Liver (tissue), 9 donors: ENCODE data around the gene TBX2. TPM values are rescaled to one million over a fixed set of nuclear protein-coding genes. Genes with fewer than 3 reads are reported as not detected.

Source experiments
- DNase-seq: peaks from one replicate; pipeline ENCODE4 v3.0.0-alpha.2; 2017; ENCODE audit warnings: low spot score
- H3K27ac ChIP-seq, 2 donors: one replicate each; pipeline ENCODE4 v1.7.0; 2013; ENCODE audit warnings: inconsistent platforms in 2 of 2, low read length in 2 of 2, control low read depth in 1 of 2, low read depth in 1 of 2, mild to moderate bottlenecking in 1 of 2
- H3K27me3 ChIP-seq, 4 donors: one replicate each; pipeline versions ENCODE4 v1.6.1 to v1.7.0; 2013; ENCODE audit warnings: low read length in 3 of 4, inconsistent platforms in 1 of 4, mild to moderate bottlenecking in 1 of 4, moderate library complexity in 1 of 4; ENCODE audit not compliant: control insufficient read depth in 4 of 4, insufficient read depth in 4 of 4
- H3K36me3 ChIP-seq, 4 donors: one replicate each; pipeline versions ENCODE4 v1.6.1 to v1.7.0; 2013; ENCODE audit warnings: low read length in 3 of 4, mild to moderate bottlenecking in 3 of 4, low read depth in 1 of 4, moderate library complexity in 1 of 4; ENCODE audit not compliant: control insufficient read depth in 4 of 4, insufficient read depth in 3 of 4
- H3K4me1 ChIP-seq, 4 donors: one replicate each; pipeline versions ENCODE4 v1.6.1 to v1.7.0; 2013; ENCODE audit warnings: low read length in 3 of 4, mild to moderate bottlenecking in 3 of 4, moderate library complexity in 1 of 4; ENCODE audit not compliant: control insufficient read depth in 4 of 4, insufficient read depth in 4 of 4
- H3K4me3 ChIP-seq, 3 donors: one replicate each; pipeline versions ENCODE4 v1.6.1 to v1.7.0; 2013; ENCODE audit warnings: low read length in 3 of 3, control low read depth in 1 of 3, low read depth in 1 of 3, mild to moderate bottlenecking in 1 of 3
- H3K9ac ChIP-seq, 2 donors: one replicate each; pipeline ENCODE4 v1.7.0; 2013; ENCODE audit warnings: low read length in 2 of 2, mild to moderate bottlenecking in 2 of 2, moderate library complexity in 2 of 2, control low read depth in 1 of 2, low read depth in 1 of 2
- H3K9me3 ChIP-seq, 4 donors: one replicate each; pipeline versions ENCODE4 v1.6.1 to v1.7.0; 2013; ENCODE audit warnings: low read length in 3 of 4; ENCODE audit not compliant: control insufficient read depth in 4 of 4
- EGR1 ChIP-seq, 2 donors: IDR thresholded peaks; 2 replicates each; pipeline ENCODE4 v1.6.1; 2016 to 2018; ENCODE audit warnings: antibody characterized with exemption in 2 of 2, low read depth in 2 of 2
- FOXA1 ChIP-seq: IDR thresholded peaks from 2 replicates; pipeline ENCODE4 v1.6.1; 2016; ENCODE audit warnings: antibody characterized with exemption
- FOXA2 ChIP-seq: IDR thresholded peaks from 2 replicates; pipeline ENCODE4 v1.6.1; 2016; ENCODE audit warnings: antibody characterized with exemption
- GABPA ChIP-seq, 2 donors: IDR thresholded peaks in 1 of 2; conservative IDR thresholded peaks in 1 of 2; 2 replicates each; pipeline ENCODE4 v1.6.1; 2016; ENCODE audit warnings: antibody characterized with exemption in 2 of 2, mild to moderate bottlenecking in 1 of 2, moderate library complexity in 1 of 2
- HNF4A ChIP-seq, 2 donors: conservative IDR thresholded peaks; 2 replicates each; pipeline ENCODE4 v1.6.1; 2016; ENCODE audit warnings: antibody characterized with exemption in 2 of 2, mild to moderate bottlenecking in 2 of 2
- HNF4G ChIP-seq: IDR thresholded peaks from 2 replicates; pipeline ENCODE4 v1.6.1; 2016; ENCODE audit warnings: antibody characterized with exemption
- JUND ChIP-seq, 2 donors: IDR thresholded peaks; 2 replicates each; pipeline ENCODE4 v1.6.1; 2016; ENCODE audit warnings: antibody characterized with exemption in 2 of 2
- NR2F2 ChIP-seq: IDR thresholded peaks from 2 replicates; pipeline ENCODE4 v1.6.1; 2016; ENCODE audit warnings: antibody characterized with exemption
- RAD21 ChIP-seq, 2 donors: IDR thresholded peaks; 2 replicates each; pipeline ENCODE4 v1.6.1; 2016; ENCODE audit warnings: antibody characterized with exemption in 2 of 2, mild to moderate bottlenecking in 2 of 2
- RXRA ChIP-seq, 2 donors: IDR thresholded peaks; 2 replicates each; pipeline ENCODE4 v1.6.1; 2017 to 2018; ENCODE audit warnings: antibody characterized with exemption in 2 of 2, mild to moderate bottlenecking in 1 of 2
- SP1 ChIP-seq: IDR thresholded peaks from 2 replicates; pipeline ENCODE4 v1.6.1; 2018; ENCODE audit warnings: antibody characterized with exemption, mild to moderate bottlenecking
- TAF1 ChIP-seq: conservative IDR thresholded peaks from 2 replicates; pipeline ENCODE4 v1.6.1; 2016; ENCODE audit warnings: antibody characterized with exemption, mild to moderate bottlenecking
- YY1 ChIP-seq: IDR thresholded peaks from 2 replicates; pipeline ENCODE4 v1.6.1; 2016; ENCODE audit warnings: antibody characterized with exemption, mild to moderate bottlenecking
- WGBS: extraction: QIAGEN DNeasy Blood & Tissue Kit; methylation state at CpG from one replicate; pipeline ENCODE4 v1.1.7; 2013; 5-methylcytosine and 5-hydroxymethylcytosine counted together
- polyA plus RNA-seq, 2 donors: library from polyadenylated mRNA; stranded (reverse) in 1 of 2; unstranded in 1 of 2; fragments of 200-250 nt in 1 of 2; fragments of >200 nt in 1 of 2; fragmentation: Nextera tagmentation in 1 of 2; extraction: Ambion mirVana in 1 of 2; gene quantifications; one replicate each; pipeline versions ENCODE4 v1.2.1 to v1.2.3, GENCODE V29; 2013 to 2015
- total RNA-seq, 2 donors: library from RNA; depleted of rRNA; stranded (reverse); fragments of >200 nt; gene quantifications; one replicate each; pipeline ENCODE4 v1.2.3, GENCODE V29; 2014
- TF ChIP-seq, protein P1 (sequence below): IDR thresholded peaks from 2 replicates; pipeline ENCODE4 v1.6.1; 2016; ENCODE audit warnings: antibody characterized with exemption
- TF ChIP-seq, protein P2 (sequence below): fragments of 150-350 bp; IDR thresholded peaks from 2 replicates; pipeline ENCODE4 v1.5.1; 2017; ENCODE audit warnings: improper control_type of control experiment, low read depth, low read length; ENCODE audit not compliant: missing input control
- TF ChIP-seq, protein P3 (sequence below): IDR thresholded peaks from 2 replicates; pipeline ENCODE4 v1.6.1; 2016; ENCODE audit warnings: antibody characterized with exemption
- TF ChIP-seq, protein P4 (sequence below): IDR thresholded peaks from 2 replicates; pipeline ENCODE4 v1.6.1; 2016; ENCODE audit warnings: antibody characterized with exemption
- TF ChIP-seq, protein P5 (sequence below): IDR thresholded peaks from 2 replicates; pipeline ENCODE4 v1.6.1; 2016; ENCODE audit warnings: antibody characterized with exemption, mild to moderate bottlenecking
- donor health status: healthy.
- donor health status: healthy.
- donor health status: healthy.
- donor health status: healthy.
- donor health status: healthy.

TBX2 gene
- total and polyA plus RNA-seq, 4 donors = 0.85 to 3.1 (median 2.5) TPM

DNA sequence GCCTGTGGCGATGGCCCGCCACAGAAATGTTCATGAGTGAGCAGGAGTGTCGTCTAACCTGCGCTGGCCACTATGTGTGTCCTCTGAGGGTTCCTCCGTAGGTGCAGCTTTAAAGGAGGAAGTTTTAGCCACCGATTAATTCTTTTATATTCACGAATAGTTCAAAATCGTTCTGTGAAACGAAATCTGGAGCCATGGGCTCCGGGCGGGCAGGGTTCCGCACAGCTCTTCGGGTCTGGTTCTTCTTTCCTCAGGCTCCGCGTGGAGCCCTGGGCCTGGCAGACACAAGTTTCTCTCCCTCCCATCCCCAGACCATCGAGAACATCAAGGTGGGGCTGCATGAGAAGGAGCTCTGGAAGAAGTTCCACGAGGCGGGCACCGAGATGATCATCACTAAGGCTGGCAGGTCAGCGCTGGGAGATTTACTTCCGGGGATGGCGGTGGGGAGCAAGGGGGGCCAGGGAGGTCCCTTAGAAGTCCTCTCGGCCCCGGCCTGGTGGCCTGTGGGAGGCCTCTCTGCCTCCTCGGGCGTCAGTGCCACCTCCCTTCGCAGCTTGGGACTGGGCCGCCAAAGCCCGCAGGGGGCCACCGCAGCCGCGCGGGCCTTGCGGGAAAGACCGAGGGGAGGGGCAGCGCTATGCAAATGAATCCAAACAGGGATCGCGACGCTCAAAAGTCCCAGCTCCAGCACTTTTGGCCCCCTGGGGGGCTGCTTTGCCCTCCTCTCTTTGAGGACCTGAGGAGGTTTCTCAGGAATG, 57.8 kb downstream of the TBX2 start:
- H3K36me3 ChIP-seq = no peaks in the 10 kb centered on the region
- no peak overlapping the region for H3K27ac ChIP-seq
- no peak overlapping the region for H3K9ac ChIP-seq
- 10% methylated on average over 39 of the region's 39 CpGs for whole genome bisulfite sequencing
- TF ChIP-seq, protein P1, sequence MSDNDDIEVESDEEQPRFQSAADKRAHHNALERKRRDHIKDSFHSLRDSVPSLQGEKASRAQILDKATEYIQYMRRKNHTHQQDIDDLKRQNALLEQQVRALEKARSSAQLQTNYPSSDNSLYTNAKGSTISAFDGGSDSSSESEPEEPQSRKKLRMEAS = no peak
- TF ChIP-seq, protein P2, sequence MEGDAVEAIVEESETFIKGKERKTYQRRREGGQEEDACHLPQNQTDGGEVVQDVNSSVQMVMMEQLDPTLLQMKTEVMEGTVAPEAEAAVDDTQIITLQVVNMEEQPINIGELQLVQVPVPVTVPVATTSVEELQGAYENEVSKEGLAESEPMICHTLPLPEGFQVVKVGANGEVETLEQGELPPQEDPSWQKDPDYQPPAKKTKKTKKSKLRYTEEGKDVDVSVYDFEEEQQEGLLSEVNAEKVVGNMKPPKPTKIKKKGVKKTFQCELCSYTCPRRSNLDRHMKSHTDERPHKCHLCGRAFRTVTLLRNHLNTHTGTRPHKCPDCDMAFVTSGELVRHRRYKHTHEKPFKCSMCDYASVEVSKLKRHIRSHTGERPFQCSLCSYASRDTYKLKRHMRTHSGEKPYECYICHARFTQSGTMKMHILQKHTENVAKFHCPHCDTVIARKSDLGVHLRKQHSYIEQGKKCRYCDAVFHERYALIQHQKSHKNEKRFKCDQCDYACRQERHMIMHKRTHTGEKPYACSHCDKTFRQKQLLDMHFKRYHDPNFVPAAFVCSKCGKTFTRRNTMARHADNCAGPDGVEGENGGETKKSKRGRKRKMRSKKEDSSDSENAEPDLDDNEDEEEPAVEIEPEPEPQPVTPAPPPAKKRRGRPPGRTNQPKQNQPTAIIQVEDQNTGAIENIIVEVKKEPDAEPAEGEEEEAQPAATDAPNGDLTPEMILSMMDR = no peak
- TF ChIP-seq SP1 (no peak), FOXA1 (no peak), EGR1 (IDR thresholded peaks at IDR 0.05; ENCODE audit: low read depth in 2 of 2) (no peak), HNF4G (no peak), GABPA (IDR thresholded peaks at IDR 0.05 in 1 of 2, conservative IDR thresholded peaks at IDR 0.05 in 1 of 2) (no peak), TAF1 (no peak), JUND (IDR thresholded peaks at IDR 0.05) (no peak), NR2F2 (no peak)
- TF ChIP-seq, protein P3, sequence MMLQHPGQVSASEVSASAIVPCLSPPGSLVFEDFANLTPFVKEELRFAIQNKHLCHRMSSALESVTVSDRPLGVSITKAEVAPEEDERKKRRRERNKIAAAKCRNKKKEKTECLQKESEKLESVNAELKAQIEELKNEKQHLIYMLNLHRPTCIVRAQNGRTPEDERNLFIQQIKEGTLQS = no peak
- H3K4me1 ChIP-seq = peaks cover 2 to 13% (median 9%) of the 10 kb centered on the region in 4 donors
- peak; percentile 20 for DNase-seq
- H3K4me3 ChIP-seq = no peak overlapping the region
- peaks cover 15 to 33% (median 18%) of the 10 kb centered on the region in 4 donors for H3K27me3 ChIP-seq
- peaks cover 0 to 7% (median 3%) of the 10 kb centered on the region in 4 donors for H3K9me3 ChIP-seq

DNA sequence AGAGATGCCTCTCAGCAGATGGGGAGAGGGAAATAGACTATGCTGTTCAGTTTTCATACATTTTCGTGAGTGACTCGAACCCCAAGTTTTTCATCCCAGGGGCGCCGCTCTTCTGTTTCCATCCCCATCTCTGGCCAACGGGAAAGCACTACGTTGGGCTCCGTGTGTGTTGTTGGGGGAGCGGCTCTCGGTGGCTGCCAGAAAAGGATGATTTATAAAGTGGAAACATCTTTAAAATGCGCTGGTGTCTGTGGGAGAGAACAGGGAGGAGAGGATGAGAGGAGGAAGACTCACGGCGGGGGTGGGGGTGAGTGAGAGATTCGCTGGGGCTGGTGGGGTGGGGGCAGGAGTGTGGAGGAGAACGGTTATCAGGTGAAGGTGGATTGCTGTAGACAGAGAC, 58.4 kb downstream of the TBX2 start:
- Histone ChIP-seq H3K36me3 (no peaks in the 10 kb centered on the region), H3K27me3 (peaks cover 15 to 36% (median 17%) of the 10 kb centered on the region in 4 donors), H3K4me3 (no peak overlapping the region), H3K9ac (no peak overlapping the region), H3K9me3 (peaks cover 0 to 7% (median 3%) of the 10 kb centered on the region in 4 donors), H3K27ac (no peak overlapping the region), H3K4me1 (peaks cover 2 to 12% (median 7%) of the 10 kb centered on the region in 4 donors)
- TF ChIP-seq JUND (IDR thresholded peaks at IDR 0.05) (no peak), YY1 (no peak), RAD21 (IDR thresholded peaks at IDR 0.05) (no peak), RXRA (IDR thresholded peaks at IDR 0.05) (no peak), FOXA1 (no peak), EGR1 (IDR thresholded peaks at IDR 0.05; ENCODE audit: low read depth in 2 of 2) (no peak), FOXA2 (no peak), GABPA (IDR thresholded peaks at IDR 0.05 in 1 of 2, conservative IDR thresholded peaks at IDR 0.05 in 1 of 2) (no peak), NR2F2 (no peak), TAF1 (no peak), HNF4G (no peak), SP1 (no peak), HNF4A (conservative IDR thresholded peaks at IDR 0.05) (no peak)
- TF ChIP-seq, protein P1 = no peak
- TF ChIP-seq, protein P3 = no peak
- TF ChIP-seq, protein P4, sequence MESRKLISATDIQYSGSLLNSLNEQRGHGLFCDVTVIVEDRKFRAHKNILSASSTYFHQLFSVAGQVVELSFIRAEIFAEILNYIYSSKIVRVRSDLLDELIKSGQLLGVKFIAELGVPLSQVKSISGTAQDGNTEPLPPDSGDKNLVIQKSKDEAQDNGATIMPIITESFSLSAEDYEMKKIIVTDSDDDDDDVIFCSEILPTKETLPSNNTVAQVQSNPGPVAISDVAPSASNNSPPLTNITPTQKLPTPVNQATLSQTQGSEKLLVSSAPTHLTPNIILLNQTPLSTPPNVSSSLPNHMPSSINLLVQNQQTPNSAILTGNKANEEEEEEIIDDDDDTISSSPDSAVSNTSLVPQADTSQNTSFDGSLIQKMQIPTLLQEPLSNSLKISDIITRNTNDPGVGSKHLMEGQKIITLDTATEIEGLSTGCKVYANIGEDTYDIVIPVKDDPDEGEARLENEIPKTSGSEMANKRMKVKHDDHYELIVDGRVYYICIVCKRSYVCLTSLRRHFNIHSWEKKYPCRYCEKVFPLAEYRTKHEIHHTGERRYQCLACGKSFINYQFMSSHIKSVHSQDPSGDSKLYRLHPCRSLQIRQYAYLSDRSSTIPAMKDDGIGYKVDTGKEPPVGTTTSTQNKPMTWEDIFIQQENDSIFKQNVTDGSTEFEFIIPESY = no peak
- TF ChIP-seq, protein P5, sequence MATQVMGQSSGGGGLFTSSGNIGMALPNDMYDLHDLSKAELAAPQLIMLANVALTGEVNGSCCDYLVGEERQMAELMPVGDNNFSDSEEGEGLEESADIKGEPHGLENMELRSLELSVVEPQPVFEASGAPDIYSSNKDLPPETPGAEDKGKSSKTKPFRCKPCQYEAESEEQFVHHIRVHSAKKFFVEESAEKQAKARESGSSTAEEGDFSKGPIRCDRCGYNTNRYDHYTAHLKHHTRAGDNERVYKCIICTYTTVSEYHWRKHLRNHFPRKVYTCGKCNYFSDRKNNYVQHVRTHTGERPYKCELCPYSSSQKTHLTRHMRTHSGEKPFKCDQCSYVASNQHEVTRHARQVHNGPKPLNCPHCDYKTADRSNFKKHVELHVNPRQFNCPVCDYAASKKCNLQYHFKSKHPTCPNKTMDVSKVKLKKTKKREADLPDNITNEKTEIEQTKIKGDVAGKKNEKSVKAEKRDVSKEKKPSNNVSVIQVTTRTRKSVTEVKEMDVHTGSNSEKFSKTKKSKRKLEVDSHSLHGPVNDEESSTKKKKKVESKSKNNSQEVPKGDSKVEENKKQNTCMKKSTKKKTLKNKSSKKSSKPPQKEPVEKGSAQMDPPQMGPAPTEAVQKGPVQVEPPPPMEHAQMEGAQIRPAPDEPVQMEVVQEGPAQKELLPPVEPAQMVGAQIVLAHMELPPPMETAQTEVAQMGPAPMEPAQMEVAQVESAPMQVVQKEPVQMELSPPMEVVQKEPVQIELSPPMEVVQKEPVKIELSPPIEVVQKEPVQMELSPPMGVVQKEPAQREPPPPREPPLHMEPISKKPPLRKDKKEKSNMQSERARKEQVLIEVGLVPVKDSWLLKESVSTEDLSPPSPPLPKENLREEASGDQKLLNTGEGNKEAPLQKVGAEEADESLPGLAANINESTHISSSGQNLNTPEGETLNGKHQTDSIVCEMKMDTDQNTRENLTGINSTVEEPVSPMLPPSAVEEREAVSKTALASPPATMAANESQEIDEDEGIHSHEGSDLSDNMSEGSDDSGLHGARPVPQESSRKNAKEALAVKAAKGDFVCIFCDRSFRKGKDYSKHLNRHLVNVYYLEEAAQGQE = no peak
- TF ChIP-seq, protein P2 = no peak
- WGBS = 14% methylated on average over 14 of the region's 14 CpGs
- no peak for DNase-seq
